ENCODE measurements around the gene SCARB2.

Gene SCARB2

DNA sequence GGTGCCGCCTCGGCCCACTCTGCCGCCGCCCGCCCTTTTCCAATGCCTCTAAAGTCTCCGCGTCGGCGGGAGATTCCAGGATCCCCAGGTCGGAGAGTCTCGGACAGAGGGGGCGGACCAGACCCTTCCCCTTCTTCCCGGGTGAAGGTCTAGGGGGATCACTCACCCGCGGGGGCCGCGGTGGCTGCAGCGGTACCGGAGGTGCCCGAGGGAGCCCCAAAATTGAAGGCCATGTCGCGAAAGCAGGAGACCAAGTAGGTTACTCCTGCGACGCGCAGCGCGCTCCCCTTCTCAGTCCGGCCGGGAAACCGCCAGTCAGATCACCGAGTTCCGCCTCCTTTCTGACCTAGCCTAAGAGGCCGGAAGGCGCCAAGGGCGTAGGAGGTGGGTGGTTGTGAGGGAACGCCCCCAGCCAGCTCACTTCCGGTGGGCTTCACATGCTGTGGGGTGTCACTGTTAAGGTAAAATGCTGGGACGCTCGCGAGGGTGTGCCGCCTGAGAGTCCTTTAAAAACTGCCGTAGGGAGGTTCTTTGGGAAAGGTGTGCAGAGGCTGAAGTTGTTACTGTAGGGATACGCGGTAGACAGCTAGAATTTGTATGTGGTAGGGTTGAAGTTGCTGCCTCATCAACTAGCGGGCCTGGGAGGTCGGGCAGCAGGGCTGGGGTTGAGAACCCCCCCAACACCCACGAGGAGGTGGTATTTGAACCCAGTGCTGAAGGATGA is 65.3 kb downstream of the SCARB2 start, which contains the start of gene NUP54:
TSS of gene NUP54 (minus strand) at position 256 of the 724 bp plus-strand sequence. CDS start at position 233, 23 bp downstream.
- ATAC-seq (ENCODE audit: insufficient read depth, low read depth) (peak; percentile 98), DNase-seq (peak; percentile 96)
- Histone ChIP-seq H3K4me3 (ENCODE audit: low read depth in 1 of 2, low read length in 2 of 2) (peak within 1 kb of the TSS; percentile 74 to 95), H4K20me1 (ENCODE audit: insufficient read depth, low read length) (peaks cover 8% of the 10 kb centered on the region; the same call in 1 of the 2 replicates), H3K27ac (ENCODE audit: low read length) (peak within 1 kb of the TSS; percentile 88), H3K36me3 (ENCODE audit: insufficient read depth, low read length) (peaks cover 8% of the 10 kb centered on the region), H2AFZ (ENCODE audit: low read depth, low read length) (peak within 1 kb of the TSS; percentile 93), H3K27me3 (ENCODE audit: insufficient read depth, low read length, poor library complexity) (no peaks in the 10 kb centered on the region), H3K9ac (ENCODE audit: low read depth, low read length) (peak within 1 kb of the TSS; percentile 94), H3K4me2 (ENCODE audit: insufficient read depth, low read length) (peak within 1 kb of the TSS; percentile 66), H3K79me2 (ENCODE audit: insufficient read depth, low read length) (peaks cover 60% of the 10 kb centered on the region), H3K4me1 (ENCODE audit: insufficient read depth, low read length) (peaks cover 27% of the 10 kb centered on the region), H3K9me3 (ENCODE audit: insufficient read depth, low read length, severe bottlenecking) (no peaks in the 10 kb centered on the region)
- TF ChIP-seq, protein P1, sequence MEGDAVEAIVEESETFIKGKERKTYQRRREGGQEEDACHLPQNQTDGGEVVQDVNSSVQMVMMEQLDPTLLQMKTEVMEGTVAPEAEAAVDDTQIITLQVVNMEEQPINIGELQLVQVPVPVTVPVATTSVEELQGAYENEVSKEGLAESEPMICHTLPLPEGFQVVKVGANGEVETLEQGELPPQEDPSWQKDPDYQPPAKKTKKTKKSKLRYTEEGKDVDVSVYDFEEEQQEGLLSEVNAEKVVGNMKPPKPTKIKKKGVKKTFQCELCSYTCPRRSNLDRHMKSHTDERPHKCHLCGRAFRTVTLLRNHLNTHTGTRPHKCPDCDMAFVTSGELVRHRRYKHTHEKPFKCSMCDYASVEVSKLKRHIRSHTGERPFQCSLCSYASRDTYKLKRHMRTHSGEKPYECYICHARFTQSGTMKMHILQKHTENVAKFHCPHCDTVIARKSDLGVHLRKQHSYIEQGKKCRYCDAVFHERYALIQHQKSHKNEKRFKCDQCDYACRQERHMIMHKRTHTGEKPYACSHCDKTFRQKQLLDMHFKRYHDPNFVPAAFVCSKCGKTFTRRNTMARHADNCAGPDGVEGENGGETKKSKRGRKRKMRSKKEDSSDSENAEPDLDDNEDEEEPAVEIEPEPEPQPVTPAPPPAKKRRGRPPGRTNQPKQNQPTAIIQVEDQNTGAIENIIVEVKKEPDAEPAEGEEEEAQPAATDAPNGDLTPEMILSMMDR (IDR thresholded peaks at IDR 0.05; ENCODE audit: borderline replicate concordance, extremely low read depth, low read length, poor library complexity, severe bottlenecking), result no peak
- TF ChIP-seq EZH2 (IDR thresholded peaks at IDR 0.05; ENCODE audit: borderline replicate concordance, low read depth, low read length, severe bottlenecking), result no peak

DNA sequence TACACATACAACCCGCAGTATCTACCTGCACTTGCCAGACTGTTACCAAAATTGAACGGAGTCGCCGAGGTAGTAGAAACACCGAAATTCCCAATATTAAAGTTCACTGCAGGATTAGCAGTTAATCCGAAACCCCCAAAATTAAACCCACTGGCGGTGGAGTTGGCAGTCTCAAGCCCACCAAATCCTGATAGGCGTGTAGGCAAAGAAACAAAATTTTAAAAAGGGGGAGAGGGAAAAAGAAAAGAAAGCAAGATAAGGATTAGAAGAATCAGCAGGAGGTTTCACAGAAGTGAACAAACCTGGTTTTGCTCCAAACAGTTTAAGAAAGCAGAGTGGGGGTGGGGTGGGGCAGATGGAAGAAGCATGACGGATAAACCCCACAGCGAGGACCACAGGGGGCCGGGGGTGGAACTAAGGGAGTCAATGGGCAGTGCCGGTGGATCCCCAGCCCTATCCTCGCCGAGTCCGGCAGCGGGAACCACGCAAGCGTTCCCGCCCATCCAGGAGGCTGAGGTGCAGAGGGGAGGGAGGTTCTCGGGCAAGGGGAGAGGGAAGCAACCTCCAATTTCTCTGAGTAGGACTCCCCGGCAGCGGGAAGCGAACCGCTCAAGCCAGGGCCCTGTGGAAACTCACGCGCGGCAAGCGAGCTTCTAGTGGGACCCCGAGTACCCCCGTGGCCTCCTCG is 66.0 kb downstream of the SCARB2 start:
- Histone ChIP-seq H3K4me1 (ENCODE audit: insufficient read depth, low read length) (peaks cover 27% of the 10 kb centered on the region), H3K27ac (ENCODE audit: low read length) (peak overlapping the region; percentile 88), H3K9ac (ENCODE audit: low read depth, low read length) (peak overlapping the region; percentile 94), H3K27me3 (ENCODE audit: insufficient read depth, low read length, poor library complexity) (no peaks in the 10 kb centered on the region), H4K20me1 (ENCODE audit: insufficient read depth, low read length) (peaks cover 8% of the 10 kb centered on the region; the same call in 1 of the 2 replicates), H3K36me3 (ENCODE audit: insufficient read depth, low read length) (peaks cover 12% of the 10 kb centered on the region), H3K79me2 (ENCODE audit: insufficient read depth, low read length) (peaks cover 66% of the 10 kb centered on the region), H3K4me2 (ENCODE audit: insufficient read depth, low read length) (peak overlapping the region; percentile 66), H3K9me3 (ENCODE audit: insufficient read depth, low read length, severe bottlenecking) (no peaks in the 10 kb centered on the region), H3K4me3 (ENCODE audit: low read depth in 1 of 2, low read length in 2 of 2) (peak overlapping the region; percentile 74 to 95), H2AFZ (ENCODE audit: low read depth, low read length) (peak overlapping the region; percentile 91)
- TF ChIP-seq, protein P1 (IDR thresholded peaks at IDR 0.05; ENCODE audit: borderline replicate concordance, extremely low read depth, low read length, poor library complexity, severe bottlenecking), result no peak
- TF ChIP-seq EZH2 (IDR thresholded peaks at IDR 0.05; ENCODE audit: borderline replicate concordance, low read depth, low read length, severe bottlenecking), result no peak
- DNase-seq (peak; percentile 47), ATAC-seq (ENCODE audit: insufficient read depth, low read depth) (peak; percentile 38)

DNA sequence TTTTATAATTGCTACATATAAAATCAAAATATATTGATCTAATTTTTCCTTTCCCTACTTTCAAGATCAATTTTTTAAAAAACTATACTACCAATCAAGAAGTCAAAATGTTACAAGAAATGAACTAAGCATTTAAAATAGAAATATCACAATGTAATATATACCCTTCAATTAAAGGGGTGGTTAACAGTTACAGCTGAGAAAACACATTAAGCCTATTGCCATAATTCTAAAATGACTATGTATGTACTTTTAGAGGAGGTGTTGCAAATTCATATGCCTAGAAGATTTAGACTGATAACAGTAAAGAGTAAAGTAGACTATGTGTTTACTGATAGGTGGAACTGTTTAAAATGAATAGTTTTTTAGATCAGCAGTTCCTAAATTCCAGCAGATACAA is 69.1 kb downstream of the SCARB2 start:
- Histone ChIP-seq H3K4me2 (ENCODE audit: insufficient read depth, low read length) (no peak overlapping the region), H3K36me3 (ENCODE audit: insufficient read depth, low read length) (peaks cover 42% of the 10 kb centered on the region)

More for the DNA sequence above, 69.1 kb downstream of the SCARB2 start:
- Histone ChIP-seq H3K27ac (ENCODE audit: low read length) (no peak overlapping the region), H3K79me2 (ENCODE audit: insufficient read depth, low read length) (peaks cover 95% of the 10 kb centered on the region), H3K9me3 (ENCODE audit: insufficient read depth, low read length, severe bottlenecking) (no peaks in the 10 kb centered on the region), H4K20me1 (ENCODE audit: insufficient read depth, low read length) (peaks cover 16% of the 10 kb centered on the region; the same call in 1 of the 2 replicates), H3K9ac (ENCODE audit: low read depth, low read length) (no peak overlapping the region), H3K27me3 (ENCODE audit: insufficient read depth, low read length, poor library complexity) (no peaks in the 10 kb centered on the region), H2AFZ (ENCODE audit: low read depth, low read length) (no peak overlapping the region), H3K4me3 (ENCODE audit: low read depth in 1 of 2, low read length in 2 of 2) (no peak overlapping the region), H3K4me1 (ENCODE audit: insufficient read depth, low read length) (peaks cover 25% of the 10 kb centered on the region)
- ATAC-seq (ENCODE audit: insufficient read depth, low read depth), result no peak
- no peak for DNase-seq
- TF ChIP-seq EZH2 (IDR thresholded peaks at IDR 0.05; ENCODE audit: borderline replicate concordance, low read depth, low read length, severe bottlenecking), result no peak
- TF ChIP-seq, protein P1 (IDR thresholded peaks at IDR 0.05; ENCODE audit: borderline replicate concordance, extremely low read depth, low read length, poor library complexity, severe bottlenecking), result no peak
